PFSK-1 (cell line): ENCODE measurements around the gene PSMC2.

ENCODE experiments used
- POLR2AphosphoS5 ChIP-seq: IDR thresholded peaks from 2 replicates; pipeline ENCODE4 v1.6.1; 2012; ENCODE audit warnings: low read depth, mild to moderate bottlenecking, control low read depth, low read length, moderate library complexity
- SIN3A ChIP-seq: IDR thresholded peaks from 2 replicates; pipeline ENCODE4 v1.6.1; 2012; ENCODE audit warnings: mild to moderate bottlenecking, low read length, moderate library complexity, borderline replicate concordance; ENCODE audit not compliant: insufficient read depth
- TAF1 ChIP-seq: IDR thresholded peaks from 2 replicates; pipeline ENCODE4 v1.6.1; 2012; ENCODE audit warnings: low read length, control low read depth, borderline replicate concordance; ENCODE audit not compliant: insufficient read depth

DNA sequence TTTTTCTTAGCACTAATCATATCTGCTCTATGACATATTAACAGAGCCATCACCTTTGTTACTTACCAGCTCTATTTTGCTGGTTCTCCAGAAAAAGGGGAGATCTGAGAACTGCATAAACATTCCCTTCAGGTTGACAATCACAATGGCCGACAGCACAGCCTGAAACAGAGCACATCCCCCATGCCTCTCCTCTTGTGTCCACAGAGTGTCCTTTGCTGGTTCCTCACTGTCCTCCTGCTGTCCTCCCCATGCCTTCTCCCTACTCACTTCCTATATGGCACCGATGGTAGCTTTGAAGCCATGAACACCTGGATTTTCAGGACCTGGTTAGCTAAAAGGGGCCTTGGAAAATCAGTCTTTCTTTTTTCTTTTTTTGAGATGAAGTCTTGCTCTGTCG is 41.8 kb downstream of the PSMC2 start:
- TF ChIP-seq SIN3A (no peak), POLR2AphosphoS5 (no peak), TAF1 (no peak)
